Peyer's patch (tissue), 4 donors: ENCODE data around the gene PSRC1. TPM values are rescaled to one million over a fixed set of nuclear protein-coding genes. Genes with fewer than 3 reads are reported as not detected.

Experiments used
- DNase-seq, 3 donors: peaks; one replicate each; pipeline ENCODE4 v3.0.0-alpha.2; 2017 to 2019
- H3K27ac ChIP-seq, 4 donors: fragments of 200-600 bp; sonication (generic); one replicate each; pipeline ENCODE4 v1.5.1; 2016 to 2019
- H3K27me3 ChIP-seq, 2 donors: fragments of 200-600 bp; sonication (generic); one replicate each; pipeline ENCODE4 v1.5.1; 2019
- H3K36me3 ChIP-seq, 3 donors: fragments of 200-600 bp; sonication (generic); one replicate each; pipeline ENCODE4 v1.5.1; 2016 to 2019
- H3K4me1 ChIP-seq, 4 donors: fragments of 200-600 bp; sonication (generic); one replicate each; pipeline ENCODE4 v1.5.1; 2016 to 2019
- H3K4me3 ChIP-seq, 4 donors: fragments of 200-600 bp; sonication (generic); 1 replicate in 3 of 4; 2 replicates in 1 of 4; pipeline ENCODE4 v1.5.1; 2016 to 2019; ENCODE audit warnings: mild to moderate bottlenecking in 1 of 4
- H3K9me3 ChIP-seq, 4 donors: fragments of 200-600 bp; sonication (generic); one replicate each; pipeline ENCODE4 v1.5.1; 2016 to 2019; ENCODE audit warnings: mild to moderate bottlenecking in 1 of 4
- POLR2A ChIP-seq, 2 donors: fragments of 450-650 bp; IDR thresholded peaks; one replicate each; pipeline ENCODE4 v1.5.1; 2017; ENCODE audit warnings: antibody characterized with exemption in 2 of 2, mild to moderate bottlenecking in 2 of 2, moderate library complexity in 2 of 2
- total RNA-seq, 4 donors: library from RNA; depleted of rRNA; stranded (reverse); fragments of >200 nt; gene quantifications; one replicate each; pipeline ENCODE4 v1.1.0, GENCODE V29; 2016
- TF ChIP-seq, protein P1 (sequence below), 6 experiments: fragments of 450-650 bp in 4 of 6; fragments of 200-600 bp in 2 of 6; sonication (generic) in 1 of 6; IDR thresholded peaks; one replicate each; pipeline ENCODE4 v1.5.1; 2017 to 2019; ENCODE audit warnings: antibody characterized with exemption in 6 of 6, mild to moderate bottlenecking in 3 of 6, moderate library complexity in 1 of 6

PSRC1 gene
- total RNA-seq, 4 donors from 2014 or later: 3.5 to 8.3 (median 4.5) TPM

DNA sequence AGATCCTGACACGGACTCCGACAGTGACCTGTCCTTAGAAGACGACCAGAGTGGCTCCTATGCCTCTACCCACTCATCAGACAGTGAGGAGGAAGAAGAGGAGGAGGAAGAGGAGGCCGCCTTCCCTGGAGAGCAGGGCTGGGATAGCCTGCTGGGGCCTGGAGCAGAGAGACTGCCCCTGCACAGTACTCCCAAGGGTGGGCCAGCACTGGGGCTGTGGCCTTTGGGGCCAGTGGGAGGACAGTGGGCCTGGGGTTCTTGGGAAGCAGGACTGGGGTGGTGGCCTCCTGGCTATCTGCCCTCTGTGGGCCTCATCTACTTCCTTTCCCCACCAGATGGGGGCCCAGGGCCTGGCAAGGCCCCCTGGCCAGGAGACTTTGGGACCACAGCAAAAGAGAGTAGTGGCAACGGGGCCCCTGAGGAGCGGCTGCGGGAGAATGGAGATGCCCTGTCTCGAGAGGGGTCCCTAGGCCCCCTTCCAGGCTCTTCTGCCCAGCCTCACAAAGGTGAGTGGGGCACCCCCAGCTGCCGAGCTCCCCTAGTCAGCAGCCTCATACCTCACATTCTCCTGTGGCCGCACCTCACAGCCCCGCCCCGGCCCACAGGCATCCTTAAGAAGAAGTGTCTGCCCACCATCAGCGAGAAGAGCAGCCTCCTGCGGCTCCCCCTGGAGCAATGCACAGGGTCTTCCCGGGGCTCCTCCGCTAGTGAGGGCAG lies 10.0 kb downstream of the PSRC1 start:
- no peak overlapping the region for H3K4me3 ChIP-seq
- TF ChIP-seq, protein P1, sequence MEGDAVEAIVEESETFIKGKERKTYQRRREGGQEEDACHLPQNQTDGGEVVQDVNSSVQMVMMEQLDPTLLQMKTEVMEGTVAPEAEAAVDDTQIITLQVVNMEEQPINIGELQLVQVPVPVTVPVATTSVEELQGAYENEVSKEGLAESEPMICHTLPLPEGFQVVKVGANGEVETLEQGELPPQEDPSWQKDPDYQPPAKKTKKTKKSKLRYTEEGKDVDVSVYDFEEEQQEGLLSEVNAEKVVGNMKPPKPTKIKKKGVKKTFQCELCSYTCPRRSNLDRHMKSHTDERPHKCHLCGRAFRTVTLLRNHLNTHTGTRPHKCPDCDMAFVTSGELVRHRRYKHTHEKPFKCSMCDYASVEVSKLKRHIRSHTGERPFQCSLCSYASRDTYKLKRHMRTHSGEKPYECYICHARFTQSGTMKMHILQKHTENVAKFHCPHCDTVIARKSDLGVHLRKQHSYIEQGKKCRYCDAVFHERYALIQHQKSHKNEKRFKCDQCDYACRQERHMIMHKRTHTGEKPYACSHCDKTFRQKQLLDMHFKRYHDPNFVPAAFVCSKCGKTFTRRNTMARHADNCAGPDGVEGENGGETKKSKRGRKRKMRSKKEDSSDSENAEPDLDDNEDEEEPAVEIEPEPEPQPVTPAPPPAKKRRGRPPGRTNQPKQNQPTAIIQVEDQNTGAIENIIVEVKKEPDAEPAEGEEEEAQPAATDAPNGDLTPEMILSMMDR (IDR thresholded peaks at IDR 0.05): no peak
- no peak for TF ChIP-seq POLR2A (IDR thresholded peaks at IDR 0.05)
- no peak for DNase-seq
- H3K4me1 ChIP-seq: peaks cover 0 to 23% (median 2%) of the 10 kb centered on the region in 4 donors
- no peak overlapping the region for H3K27ac ChIP-seq
- H3K27me3 ChIP-seq: no peaks in the 10 kb centered on the region
- H3K9me3 ChIP-seq: no peaks in the 10 kb centered on the region
- H3K36me3 ChIP-seq: no peaks in the 10 kb centered on the region

- Histone ChIP-seq H3K27me3 (no peaks in the 10 kb centered on the region), H3K4me3 (no peak overlapping the region), H3K27ac (no peak overlapping the region), H3K4me1 (peaks cover 0 to 20% (median 0%) of the 10 kb centered on the region in 4 donors), H3K36me3 (no peaks in the 10 kb centered on the region), H3K9me3 (no peaks in the 10 kb centered on the region)
- DNase-seq: no peak
- TF ChIP-seq POLR2A (IDR thresholded peaks at IDR 0.05): no peak
- TF ChIP-seq, protein P1 (IDR thresholded peaks at IDR 0.05): no peak
Observed at GRCh38 chr1:109272021-109272799, 10.7 kb downstream of the PSRC1 start.

DNA sequence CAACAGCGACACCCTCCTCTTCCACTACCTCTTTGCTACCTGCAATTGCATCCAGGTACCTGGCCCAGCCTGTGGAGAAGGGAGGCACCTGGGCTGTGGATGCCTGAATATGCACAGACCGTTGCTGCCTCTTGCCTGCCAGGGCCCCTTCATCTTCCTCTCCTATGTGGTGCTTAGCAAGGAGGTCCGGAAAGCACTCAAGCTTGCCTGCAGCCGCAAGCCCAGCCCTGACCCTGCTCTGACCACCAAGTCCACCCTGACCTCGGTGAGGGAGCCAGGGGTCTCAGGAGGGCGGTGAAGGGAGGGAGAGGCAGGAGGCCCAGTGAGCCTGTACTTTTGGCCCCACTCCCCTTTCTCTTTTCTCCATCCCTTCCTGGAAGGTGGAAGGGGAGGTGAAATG lies 11.5 kb downstream of the PSRC1 start:
- DNase-seq: no peak
- no peak overlapping the region for H3K4me3 ChIP-seq
- no peak for TF ChIP-seq POLR2A (IDR thresholded peaks at IDR 0.05)
- TF ChIP-seq, protein P1 (IDR thresholded peaks at IDR 0.05): no peak
- H3K4me1 ChIP-seq: peaks cover 0 to 20% (median 0%) of the 10 kb centered on the region in 4 donors
- H3K27me3 ChIP-seq: no peaks in the 10 kb centered on the region
- H3K9me3 ChIP-seq: no peaks in the 10 kb centered on the region
- no peak overlapping the region for H3K27ac ChIP-seq
- no peaks in the 10 kb centered on the region for H3K36me3 ChIP-seq

- H3K27me3 ChIP-seq: no peaks in the 10 kb centered on the region
- H3K36me3 ChIP-seq: no peaks in the 10 kb centered on the region
- peaks cover 0 to 19% (median 0%) of the 10 kb centered on the region in 4 donors for H3K4me1 ChIP-seq
- H3K27ac ChIP-seq: no peak overlapping the region
- H3K9me3 ChIP-seq: no peaks in the 10 kb centered on the region
- no peak for DNase-seq
- no peak overlapping the region for H3K4me3 ChIP-seq
- TF ChIP-seq POLR2A (IDR thresholded peaks at IDR 0.05): no peak
- TF ChIP-seq, protein P1 (IDR thresholded peaks at IDR 0.05): no peak
Observed at GRCh38 chr1:109270623-109271317, 12.2 kb downstream of the PSRC1 start.

DNA sequence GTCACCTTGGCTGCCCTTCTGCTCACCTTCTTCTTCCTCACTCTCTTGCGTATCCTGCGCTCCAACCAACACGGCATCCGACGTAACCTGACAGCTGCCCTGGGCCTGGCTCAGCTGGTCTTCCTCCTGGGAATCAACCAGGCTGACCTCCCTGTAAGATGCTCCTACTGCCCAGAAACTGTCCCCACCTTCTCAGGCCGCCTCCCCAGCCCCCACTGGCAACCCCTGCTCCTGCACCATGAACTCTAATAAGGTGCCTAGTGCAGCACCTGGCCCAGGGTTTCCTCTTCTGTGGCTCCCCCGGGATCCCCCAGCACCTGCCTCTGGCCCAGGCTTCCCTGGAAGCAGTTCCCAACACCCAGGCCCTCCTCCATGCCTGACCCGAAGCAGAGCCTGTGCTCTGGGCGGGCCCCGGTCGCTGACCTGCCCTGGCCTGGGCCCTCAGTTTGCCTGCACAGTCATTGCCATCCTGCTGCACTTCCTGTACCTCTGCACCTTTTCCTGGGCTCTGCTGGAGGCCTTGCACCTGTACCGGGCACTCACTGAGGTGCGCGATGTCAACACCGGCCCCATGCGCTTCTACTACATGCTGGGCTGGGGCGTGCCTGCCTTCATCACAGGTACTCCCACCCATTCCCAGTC lies 12.8 kb downstream of the PSRC1 start:
- no peak for DNase-seq
- Histone ChIP-seq H3K4me1 (peaks cover 0 to 12% (median 0%) of the 10 kb centered on the region in 4 donors), H3K9me3 (no peaks in the 10 kb centered on the region), H3K27me3 (no peaks in the 10 kb centered on the region), H3K4me3 (no peak overlapping the region), H3K27ac (no peak overlapping the region), H3K36me3 (no peaks in the 10 kb centered on the region)
- TF ChIP-seq, protein P1 (IDR thresholded peaks at IDR 0.05): no peak
- TF ChIP-seq POLR2A (IDR thresholded peaks at IDR 0.05): no peak
